DMS114 treated with DMSO at 0.1 percent for 48 hours (cell line): ENCODE data around the gene C1orf198.

Source experiments
- DNase-seq: peaks from one replicate; lab custom pipeline; 2025; ENCODE audit not compliant: unreplicated experiment; lab: John Stamatoyannopoulos, UW

The C1orf198 gene

DNA sequence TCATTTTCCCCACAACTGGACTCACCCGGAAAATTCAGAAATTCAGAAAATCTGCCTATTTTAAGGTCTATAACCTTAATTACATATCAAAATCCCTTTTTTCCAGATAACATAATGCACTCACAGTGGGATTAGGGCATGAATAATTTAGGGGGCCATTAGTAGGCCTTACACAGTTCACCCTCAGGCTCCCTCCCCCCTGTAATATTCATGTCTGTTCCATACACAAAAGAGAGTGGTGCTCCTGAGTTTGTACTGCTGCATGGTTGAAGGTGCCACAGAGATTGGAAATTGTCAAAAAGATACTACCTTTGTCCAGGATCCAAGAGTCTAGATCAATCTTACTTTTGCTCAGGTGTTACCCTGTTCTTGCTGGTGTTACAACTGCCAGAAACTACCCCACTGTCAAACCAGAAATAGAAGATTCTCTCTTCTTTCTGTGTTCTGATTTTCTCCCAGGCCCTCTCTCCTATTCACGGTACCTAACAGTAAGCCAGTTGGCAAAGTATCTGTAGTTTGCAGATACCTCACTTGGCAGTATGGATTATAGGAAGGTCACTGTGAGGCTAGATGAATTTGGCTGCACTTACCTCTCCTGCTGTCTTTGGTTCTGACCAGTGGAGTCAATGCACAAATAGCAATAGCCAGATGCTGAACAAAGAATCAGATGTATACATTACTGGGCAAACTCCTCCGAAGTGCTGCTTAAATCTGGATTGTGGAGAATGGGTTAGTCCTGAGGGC is 53.2 kb downstream of the C1orf198 start:
- no peak for DNase-seq

DNA sequence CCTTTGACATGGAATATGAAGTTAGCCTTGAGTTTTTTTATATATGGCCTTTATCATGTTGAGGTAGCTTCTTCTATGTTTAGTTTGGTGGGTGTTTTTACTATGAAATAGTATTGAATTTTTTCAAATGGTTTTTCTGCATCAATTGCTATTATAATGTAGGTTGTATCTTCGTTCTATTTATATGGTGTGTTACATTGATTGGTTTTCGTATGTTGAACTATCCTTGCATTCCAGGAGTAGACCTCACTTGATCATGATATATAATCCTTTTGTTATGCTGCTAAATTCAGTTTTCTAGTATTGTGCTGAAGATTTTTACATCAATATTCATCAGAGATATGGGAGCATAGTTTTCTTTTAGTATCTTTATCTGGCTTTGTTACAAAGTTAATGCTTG is 55.8 kb downstream of the C1orf198 start:
- DNase-seq, result no peak

DNA sequence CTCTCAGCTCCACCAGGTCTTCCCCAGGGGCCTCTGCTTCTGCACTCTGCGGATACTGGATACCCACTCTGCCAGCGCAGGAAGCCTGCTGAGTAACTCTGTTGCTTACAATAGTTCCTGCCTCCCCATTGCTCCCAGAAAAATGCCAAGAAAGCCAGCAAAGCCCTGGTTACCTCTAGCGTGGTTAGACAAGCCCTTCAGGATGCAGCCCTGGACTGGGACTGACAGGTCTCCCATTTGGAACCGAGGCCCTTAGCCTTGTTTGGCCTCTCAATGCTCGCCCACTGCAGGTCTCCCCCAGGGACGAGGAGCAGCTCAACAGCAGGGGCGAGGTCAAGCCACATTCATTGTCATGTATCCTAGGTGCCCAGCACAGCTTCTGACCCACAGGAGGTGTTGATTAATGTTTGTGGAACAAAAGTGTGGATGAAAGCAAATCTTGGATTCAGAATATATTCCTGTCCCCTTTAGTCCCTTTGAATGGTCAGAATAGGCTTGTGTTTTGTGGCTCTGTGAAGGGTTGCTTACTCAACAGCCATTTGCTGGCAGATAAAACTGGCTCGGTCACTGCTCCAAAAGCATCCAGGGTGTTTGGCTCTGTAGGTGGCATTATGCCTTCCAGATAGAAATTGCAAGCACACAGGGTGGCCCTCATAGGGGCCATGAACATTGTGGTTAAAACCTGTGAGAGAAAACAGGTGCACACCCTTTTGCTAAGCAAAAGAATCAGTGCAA is 58.9 kb downstream of the C1orf198 start:
- no peak for DNase-seq

DNA sequence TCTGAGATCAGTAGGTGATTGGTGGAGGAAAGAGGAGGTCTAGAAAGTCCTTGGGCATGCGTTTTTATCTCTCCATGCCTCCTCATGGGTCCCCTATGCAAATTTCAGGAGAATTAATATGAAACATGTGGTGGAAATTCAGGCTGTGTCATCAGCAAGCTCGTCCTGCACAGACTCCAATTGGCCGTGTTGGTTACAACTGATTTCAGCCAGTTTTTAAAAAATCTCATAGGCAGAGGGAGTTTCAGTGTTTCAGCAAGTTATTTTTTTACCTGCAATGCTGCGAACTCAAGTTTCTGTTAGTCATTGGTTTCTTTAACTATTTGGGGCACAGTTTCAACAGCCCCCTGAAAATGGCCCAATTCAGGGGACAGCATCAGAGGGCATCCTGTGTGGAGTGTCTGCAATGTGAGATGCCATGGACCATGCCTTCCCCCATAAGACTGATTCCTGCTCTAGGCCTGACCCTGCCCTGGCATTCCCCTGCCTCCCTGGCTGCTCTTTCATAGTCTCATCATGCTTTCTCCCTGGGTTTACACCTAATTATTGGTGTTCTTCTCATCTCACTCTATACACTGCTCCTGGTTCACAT is 59.9 kb downstream of the C1orf198 start:
- DNase-seq, result no peak

DNA sequence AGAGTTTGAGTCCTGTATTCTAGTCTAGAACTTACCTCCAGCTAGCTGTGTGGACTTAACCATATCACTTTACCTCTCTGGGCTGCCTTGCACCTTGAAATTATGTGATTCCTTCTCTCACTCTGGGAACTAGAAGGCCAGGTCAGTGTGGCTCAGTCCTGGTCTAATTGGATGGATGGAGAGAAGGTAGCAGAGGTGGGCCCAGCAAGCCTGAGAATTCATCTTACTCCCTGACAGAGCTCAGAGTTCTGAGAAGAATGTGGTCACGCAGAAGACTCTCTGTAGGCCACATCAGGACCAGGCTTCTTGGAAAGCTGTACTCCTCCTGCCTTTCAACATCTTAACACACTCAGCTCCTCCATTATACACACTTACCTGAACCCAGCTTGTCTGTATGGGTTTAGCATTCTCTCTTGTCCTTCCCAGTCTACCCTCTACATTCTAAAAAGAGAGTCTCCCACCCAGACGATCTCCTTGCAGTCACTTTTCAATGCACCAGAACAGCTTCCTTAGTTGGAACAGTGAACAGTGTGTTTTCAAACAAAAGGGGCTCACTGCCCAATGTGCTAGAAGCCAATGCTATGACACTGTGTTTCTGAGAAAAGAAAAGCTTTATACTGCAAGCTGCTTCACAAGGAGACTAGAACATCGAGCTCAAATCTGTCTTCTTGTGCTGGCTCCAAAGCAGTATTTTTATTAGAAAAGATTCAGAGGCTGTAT is 60.6 kb downstream of the C1orf198 start:
- DNase-seq, result no peak

DNA sequence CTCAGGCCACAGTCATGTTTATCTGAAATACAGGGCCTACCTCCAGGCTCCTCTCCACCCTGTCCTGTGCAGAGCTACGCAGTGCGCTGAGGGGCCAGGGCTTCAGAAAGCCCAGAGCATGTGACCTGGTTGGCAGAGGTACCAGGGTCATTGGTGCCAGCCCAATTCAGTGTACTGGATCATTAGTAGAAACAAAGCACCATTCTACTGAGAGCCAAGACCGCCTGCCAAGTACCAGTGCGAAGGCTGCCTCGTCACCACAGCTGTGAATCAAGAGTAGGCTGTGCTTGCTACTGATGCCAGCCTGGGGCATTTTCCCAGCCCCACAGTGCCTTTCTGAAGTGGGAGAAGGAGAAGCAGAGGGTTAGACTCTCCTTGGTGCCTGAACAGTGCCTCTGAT is 61.3 kb downstream of the C1orf198 start:
- DNase-seq, result no peak

DNA sequence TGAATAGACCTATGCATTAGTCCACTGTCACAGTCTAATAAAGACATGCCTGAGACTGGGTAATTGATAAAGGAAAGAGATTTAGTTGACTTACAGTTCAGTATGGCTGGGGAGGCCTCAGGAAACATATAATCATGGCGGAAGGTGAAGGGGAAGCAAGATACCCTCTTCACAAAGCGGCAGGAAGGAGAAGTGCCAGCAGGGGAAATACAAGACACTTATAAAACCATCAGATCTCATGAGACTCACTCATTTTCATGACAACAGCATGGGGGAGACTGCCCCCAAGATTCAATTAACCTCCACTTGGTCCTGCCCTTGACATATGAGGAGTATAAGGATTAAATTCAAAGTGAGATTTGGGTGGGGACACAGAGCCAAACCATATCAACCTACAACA is 61.8 kb downstream of the C1orf198 start:
- DNase-seq, result no peak

DNA sequence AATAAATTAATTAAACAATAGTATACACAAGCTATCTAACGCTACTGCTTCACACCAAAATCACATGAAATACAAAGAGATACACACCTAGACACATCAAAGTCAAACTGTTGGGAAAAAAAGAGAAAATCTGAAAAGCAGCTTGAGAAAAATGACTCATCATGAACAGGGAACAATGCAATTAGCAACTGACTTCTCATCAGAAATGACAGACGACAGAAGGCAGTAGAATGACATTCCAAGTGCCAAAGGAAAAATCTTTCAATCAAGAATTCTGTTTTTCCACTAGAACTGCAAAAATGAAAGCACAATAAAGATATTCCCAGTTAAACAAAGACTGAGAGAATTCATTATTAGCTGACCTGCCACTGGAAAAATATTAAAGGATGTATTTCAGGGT is 63.9 kb downstream of the C1orf198 start:
- DNase-seq, result no peak

DNA sequence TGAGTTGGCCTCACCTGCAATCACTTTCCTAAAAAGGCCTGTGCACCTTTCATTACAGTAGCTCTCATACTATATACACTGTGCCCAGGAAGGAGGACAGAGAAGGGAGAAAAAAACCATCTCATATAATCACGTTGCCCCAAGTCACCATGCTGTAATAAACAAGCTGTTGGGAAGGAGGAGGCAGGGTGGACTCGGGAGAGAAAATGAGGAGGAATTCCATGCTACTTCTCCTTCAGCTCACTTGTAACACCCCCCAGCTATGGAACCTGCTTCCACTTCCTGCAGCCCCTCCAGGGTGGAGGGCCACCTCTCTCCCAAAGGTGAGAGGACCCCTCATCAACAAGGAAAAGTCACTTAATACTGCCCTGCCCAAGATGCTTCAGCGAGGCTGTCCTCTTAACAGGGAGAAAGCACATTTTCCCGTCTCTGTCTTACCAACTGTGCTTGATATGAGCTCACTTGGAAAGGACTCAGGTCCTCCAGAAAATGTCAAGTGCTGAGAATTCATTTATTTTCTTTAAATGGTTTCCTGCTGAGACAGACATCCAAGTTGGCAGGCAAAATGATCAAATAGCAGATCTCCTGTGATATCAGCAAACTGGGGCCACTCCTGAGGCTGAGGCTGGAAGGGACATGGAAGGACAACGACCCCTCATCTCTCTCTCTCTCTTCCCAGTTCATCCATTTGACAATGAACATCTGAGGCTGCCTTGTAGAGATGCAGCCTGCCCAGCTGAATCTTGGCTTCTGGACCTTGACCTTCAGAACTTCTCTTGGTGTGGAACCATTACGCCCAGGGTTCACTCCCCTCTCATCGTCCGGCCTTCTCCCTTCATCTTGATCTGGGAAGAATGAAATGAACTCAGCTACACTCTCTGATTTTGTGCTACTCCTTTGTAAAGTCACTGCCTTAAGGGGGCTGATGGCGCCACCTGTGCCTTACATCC is 67.2 kb downstream of the C1orf198 start:
- no peak for DNase-seq

DNA sequence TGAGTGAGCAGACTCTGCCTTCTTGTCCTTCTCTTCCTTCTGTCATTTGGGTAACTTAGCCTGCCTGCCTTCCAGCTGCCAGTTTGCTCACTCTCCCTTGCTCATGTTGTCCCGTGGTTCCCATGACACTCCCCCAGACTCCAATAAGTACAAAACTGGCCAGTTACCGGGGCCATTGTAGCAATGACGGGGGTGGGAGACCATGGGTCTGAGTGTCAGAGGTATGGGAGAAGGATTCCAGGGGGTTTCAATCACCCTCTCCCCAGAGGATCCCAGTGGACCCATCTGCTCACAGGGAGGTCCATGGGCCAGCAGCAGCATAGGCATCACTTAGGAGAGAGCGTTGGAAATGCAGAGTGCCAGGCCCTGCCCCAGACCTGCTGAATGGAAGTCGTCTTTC is 69.8 kb downstream of the C1orf198 start:
- no peak for DNase-seq

DNA sequence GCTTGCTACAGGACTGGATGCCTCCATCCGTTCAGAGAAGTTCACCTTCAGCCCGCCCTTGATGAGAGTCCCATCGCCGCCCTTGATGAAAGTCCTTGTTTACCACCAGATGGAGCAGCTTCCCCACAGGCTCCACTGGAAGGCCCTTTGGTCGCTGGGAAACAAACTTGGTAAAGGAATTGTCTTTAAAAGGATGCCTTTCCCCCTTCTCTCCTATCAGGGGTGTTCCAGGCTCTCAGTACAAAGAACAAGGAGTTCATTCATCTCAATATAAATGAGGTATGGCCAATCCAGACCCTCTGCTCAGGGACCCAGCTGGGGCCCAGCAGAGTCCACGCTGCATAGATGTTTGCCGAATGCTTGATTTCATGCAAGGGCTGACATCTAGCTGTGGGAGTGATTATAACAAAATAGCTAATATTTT is 70.4 kb downstream of the C1orf198 start:
- peak; percentile 60 for DNase-seq

DNA sequence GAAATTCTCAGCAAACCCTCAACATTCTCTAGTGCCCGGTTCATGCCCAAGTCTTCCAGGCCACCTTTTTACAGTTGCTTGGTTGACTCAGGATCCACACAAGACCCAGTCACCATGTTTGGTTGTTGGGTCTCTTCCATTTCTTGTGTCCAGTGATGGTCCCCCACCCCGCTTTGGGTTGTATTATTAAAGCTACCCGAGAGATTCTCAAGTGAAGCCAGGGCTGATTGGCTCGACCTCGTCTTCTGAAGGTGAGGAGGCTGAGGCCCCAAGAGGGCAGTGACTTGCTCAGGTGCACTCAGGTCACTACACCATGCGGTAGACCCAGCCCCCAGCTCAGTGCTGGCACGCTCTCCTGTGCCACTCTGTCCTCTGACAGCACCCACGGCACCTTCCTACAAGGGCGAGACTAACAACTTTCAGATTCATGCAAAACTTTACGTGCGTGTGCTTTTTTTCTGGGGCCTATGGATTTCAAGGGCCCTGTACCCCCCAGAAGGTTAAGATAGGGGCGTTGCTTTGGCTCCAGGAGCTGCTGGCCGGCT is 70.9 kb downstream of the C1orf198 start:
- no peak for DNase-seq

DNA sequence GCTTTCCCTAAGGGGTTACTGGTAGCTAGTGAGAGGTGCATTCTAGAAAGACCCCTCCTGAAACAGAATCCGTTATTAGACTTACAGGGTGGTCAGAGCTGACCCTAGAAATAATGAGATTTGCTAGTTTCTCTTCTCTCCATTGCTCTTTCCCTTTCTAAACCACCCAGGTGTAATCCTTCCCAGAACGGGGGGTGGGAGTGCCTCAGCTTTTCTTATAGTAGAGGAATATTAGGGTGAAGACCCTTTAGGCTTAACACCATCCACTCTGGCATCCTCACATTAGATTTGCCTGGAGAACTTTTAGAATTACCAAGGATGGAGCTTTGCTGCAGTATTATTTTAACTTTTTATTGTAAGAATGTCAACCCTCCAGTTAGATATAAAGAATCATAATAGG is 71.7 kb downstream of the C1orf198 start:
- no peak for DNase-seq

DNA sequence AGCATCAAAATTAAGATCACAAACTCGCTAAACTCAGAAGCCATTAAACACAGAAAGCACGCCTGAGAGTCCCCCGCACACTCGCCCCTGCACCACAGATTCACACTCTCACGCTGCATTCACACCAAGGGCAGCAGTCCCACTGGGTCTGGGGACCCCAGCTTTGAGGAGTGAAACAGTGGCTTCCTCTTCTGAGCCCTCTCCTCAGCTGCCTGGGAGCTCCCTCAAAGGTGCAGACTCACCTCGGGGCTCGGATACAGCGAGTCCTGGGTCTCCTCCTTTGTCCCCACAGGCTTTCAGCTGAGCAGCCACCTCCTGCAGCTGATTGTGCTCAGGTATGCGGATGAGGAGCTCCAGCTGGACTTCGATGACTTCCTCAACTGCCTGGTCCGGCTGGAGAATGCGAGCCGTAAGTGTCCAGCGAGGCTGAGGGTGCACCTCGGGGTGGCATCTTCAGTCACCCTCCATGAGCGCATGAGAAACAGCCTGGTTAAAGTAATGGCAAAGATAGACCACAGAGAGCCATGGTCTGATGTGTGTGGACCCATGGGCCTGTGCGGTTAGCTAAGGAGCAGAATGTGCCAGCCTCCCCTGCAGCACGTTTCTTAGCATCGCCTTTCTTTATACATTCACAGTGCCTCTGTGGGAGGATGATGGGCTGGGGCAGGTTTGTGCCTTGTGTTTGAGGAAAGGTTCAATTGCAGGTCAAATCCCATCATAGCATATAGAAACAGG is 73.3 kb downstream of the C1orf198 start:
- DNase-seq, result no peak

DNA sequence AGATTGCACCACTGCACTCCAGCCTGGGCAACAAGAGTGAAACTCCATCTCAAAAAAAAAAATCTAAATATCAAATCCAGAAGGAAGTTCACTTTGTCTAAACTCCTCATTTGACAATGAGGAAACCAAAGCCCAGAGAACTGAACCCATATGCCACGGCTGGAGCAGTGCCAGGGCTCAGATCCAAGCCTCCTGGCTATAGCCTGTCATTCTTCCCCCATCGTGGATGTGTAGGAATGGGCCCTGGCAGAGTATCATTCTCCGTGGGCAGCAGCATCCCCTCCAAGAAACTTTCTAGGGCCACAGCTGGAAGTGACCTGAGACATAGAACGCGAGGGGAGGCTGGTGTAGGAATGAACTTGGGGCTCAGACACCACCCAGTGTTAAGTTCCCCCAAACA is 73.9 kb downstream of the C1orf198 start:
- no peak for DNase-seq

DNA sequence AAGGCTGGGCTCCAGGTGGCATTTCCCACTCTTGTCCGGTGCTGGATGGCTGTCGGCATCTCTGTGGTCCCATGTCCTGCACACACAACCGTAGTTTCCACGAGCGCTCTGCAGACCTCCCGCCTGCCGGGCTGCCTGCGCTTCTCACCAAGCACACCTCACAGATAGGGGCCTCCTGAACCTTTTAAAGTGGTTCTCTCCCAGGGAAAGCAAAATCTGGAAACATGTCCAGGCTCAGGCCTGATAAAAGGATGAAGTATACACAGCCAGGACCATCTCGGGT is 74.9 kb downstream of the C1orf198 start:
- no peak for DNase-seq

DNA sequence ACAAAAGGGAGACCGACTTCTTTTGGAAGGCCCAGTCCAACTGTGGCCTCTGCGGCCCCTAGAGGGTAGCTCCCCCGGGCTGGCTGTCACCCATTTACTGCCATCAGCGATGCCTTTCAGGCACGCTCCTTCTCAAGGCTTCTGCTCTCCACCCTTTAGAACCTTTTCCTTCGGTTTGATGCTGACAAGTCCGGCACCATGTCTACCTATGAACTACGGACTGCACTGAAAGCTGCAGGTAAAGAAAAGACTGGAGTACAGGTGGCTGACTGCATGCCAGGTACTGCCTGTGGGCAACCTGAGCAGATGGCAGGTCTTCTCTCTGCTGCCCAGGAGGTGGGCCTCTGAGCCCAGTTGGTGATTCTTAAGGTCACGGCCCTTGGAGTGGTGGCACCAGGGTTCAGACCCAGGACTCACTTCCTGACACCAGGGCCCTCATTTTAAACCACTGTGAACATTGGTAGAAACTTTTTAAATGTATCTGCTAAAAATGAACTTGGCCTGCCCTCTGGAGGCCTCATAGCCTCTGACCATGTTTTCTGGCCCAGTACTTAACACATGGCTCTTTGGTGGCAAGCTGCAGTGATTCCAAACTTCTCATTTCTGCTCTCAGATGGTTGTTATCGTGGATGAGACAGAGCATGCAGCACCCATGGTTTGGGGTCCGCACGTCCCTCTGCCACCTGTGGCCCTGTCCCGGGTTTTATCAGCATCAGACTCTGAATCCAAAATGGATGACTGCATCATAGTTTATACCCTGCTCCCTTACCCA is 75.4 kb downstream of the C1orf198 start:
- no peak for DNase-seq

DNA sequence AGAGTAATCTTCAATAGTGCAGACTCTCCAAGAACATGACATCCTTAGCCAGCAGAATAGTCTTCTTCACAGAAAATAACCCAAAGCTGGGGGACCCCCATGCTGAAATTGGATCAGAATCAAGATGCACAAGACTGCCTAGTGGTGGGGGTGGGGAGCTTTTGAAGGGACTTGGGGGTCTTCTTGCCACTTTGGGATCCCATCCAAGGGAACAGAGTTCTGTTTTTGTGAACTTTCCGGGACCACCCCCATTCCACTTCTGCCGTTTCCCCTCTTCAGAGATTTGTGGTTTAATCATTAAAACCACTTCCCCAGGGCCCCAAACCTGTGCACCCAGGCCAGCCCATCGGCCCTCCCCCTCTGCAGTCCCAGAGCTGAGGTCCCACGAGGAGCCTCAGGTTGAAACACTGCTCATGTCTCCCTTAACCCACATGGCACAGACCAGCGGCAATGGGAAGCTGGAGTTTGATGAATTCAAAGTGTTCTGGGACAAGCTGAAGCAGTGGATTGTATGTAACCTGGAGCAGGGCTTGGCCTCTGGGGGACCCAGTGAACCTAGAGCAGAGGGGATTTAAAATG is 76.2 kb downstream of the C1orf198 start:
- no peak for DNase-seq

DNA sequence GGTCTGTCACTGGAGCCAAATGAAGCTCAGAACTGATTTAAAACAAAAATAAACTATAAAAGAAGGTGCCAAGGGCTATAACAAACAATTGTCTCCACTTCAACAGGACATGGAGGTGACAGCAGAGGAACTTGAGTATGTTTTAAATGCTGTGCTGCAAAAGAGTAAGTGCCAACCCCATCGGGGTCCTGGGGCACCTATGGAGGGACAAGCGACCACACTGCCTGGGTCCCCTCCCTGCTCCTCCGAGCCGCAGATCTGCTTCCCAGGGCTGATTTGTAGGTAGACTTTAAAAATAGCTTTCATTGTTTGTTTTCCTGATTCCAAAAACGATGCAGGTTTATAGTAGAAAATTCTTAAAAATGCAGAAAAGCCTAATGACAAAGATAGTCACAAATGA is 78.3 kb downstream of the C1orf198 start:
- DNase-seq, result no peak
